ENCODE data around the gene POTEJ. TPM values are rescaled to one million over a fixed set of nuclear protein-coding genes. Genes with fewer than 3 reads are reported as not detected.
A peak's percentile ranks its signal among the peaks of the same experiment; 100 is the strongest.
"Not testable (repeated sequence)": the region's sequence is repeated elsewhere in the genome, so short reads cannot be mapped to it uniquely, and the experiment has no call there.

Gene POTEJ
- total and polyA plus RNA-seq, 2 experiments from 2014 or later: 0.59 to 4.1 TPM

- not testable (repeated sequence) for H3K4me3 ChIP-seq; H3K36me3 ChIP-seq; H3K9me3 ChIP-seq (ENCODE audit: low read depth); H3K27me3 ChIP-seq; DNase-seq (ENCODE audit: low read depth in 1 of 2, low spot score in 1 of 2); H3K4me1 ChIP-seq (ENCODE audit: low read depth); H3K27ac ChIP-seq
Observed at GRCh38 chr2:130641688-130642087, 30.4 kb downstream of the POTEJ start.

DNA sequence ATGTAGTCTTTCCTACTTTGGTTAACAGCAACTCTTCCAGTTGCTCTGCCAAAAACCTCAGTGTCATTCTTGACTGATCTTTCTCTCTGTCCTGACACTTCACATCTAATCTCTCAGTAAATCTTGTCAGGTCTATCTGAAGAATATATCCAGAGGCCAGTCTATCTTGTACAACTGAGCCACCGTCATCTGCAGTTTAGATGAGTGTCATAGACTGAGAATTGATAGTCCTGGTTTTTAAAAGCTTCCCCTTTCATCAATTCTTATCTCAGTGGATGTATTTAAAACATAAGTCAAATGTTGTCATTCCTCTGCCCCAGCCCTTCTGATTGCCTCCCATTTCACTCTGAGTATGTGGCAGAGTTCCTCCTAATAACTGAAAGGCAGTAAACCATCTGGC, 38.0 kb downstream of the POTEJ start:
- not testable (repeated sequence) for H3K27ac ChIP-seq; H3K4me1 ChIP-seq (ENCODE audit: low read depth); H3K36me3 ChIP-seq; DNase-seq (ENCODE audit: low read depth in 1 of 2, low spot score in 1 of 2); H3K9me3 ChIP-seq (ENCODE audit: low read depth); H3K4me3 ChIP-seq; H3K27me3 ChIP-seq

DNA sequence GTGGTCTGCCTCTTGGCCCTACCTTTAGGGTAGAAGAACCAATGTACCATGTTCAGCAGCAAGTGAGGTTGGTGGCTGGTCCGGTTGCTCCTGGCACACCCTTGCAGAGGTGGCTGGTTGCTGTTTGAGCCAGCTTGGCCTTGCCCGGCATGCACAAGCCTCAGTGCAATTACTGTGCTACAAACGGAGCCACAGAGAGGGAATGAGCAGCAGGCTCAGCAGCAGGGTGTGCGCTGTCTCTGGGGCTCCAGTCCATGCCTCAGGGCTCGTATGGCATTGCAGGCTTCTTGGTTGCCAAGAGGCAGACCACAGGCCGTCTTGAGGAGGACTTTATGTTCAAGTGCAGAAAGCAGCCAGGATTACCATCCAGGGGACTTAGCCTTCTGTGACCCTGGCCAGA, 53.3 kb downstream of the POTEJ start:
- not testable (repeated sequence) for H3K27ac ChIP-seq; H3K4me3 ChIP-seq; DNase-seq (ENCODE audit: low read depth in 1 of 2, low spot score in 1 of 2); H3K9me3 ChIP-seq (ENCODE audit: low read depth); H3K4me1 ChIP-seq (ENCODE audit: low read depth); H3K27me3 ChIP-seq; H3K36me3 ChIP-seq

GRCh38 chr2:130665596-130665995, 54.4 kb downstream of the POTEJ start:
- H3K9me3 ChIP-seq (ENCODE audit: low read depth); H3K4me1 ChIP-seq (ENCODE audit: low read depth); DNase-seq (ENCODE audit: low read depth in 1 of 2, low spot score in 1 of 2); H3K27me3 ChIP-seq; H3K36me3 ChIP-seq; H3K27ac ChIP-seq; H3K4me3 ChIP-seq: not testable (repeated sequence)

- DNase-seq (ENCODE audit: low read depth in 1 of 2, low spot score in 1 of 2); H3K27me3 ChIP-seq; H3K36me3 ChIP-seq; H3K9me3 ChIP-seq (ENCODE audit: low read depth); H3K4me1 ChIP-seq (ENCODE audit: low read depth); H3K4me3 ChIP-seq; H3K27ac ChIP-seq: not testable (repeated sequence)
Observed at GRCh38 chr2:130667516-130667915, 56.3 kb downstream of the POTEJ start.

DNA sequence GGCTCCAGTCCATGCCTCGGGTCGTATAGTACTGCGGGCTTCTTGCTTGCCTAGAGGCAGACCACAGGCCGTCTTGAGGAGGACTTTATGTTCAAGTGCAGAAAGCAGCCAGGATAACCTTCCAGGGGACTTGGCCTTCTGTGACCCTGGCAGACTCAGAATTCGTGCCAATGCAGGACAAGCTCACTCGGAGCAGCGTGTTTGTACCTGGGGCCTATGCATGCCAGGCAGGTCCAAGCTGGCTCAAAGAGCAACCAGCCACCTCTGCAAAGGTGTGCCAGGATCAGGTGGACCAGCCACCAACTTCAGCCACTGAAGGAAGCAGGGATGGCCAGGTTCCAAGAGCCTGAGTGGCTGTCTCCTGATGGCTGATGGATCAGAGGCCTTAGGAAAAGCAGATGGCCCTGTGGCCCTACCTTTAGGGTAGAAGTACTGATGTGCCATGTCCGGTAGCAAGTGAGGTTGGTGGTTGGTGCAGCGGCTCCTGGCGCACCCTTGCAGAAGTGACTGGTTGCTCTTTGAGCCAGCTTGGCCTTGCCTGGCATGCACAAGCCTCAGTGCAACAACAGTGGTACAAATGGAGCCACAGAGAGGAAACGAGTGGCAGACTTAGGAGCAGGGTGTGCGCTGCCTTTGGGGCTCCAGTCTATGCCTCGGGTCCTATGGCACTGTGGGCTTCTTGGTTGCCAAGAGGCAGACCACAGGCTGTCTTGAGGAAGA, 58.9 kb downstream of the POTEJ start:
- H3K27ac ChIP-seq; DNase-seq (ENCODE audit: low read depth in 1 of 2, low spot score in 1 of 2); H3K9me3 ChIP-seq (ENCODE audit: low read depth); H3K4me1 ChIP-seq (ENCODE audit: low read depth); H3K36me3 ChIP-seq; H3K27me3 ChIP-seq; H3K4me3 ChIP-seq: not testable (repeated sequence)

DNA sequence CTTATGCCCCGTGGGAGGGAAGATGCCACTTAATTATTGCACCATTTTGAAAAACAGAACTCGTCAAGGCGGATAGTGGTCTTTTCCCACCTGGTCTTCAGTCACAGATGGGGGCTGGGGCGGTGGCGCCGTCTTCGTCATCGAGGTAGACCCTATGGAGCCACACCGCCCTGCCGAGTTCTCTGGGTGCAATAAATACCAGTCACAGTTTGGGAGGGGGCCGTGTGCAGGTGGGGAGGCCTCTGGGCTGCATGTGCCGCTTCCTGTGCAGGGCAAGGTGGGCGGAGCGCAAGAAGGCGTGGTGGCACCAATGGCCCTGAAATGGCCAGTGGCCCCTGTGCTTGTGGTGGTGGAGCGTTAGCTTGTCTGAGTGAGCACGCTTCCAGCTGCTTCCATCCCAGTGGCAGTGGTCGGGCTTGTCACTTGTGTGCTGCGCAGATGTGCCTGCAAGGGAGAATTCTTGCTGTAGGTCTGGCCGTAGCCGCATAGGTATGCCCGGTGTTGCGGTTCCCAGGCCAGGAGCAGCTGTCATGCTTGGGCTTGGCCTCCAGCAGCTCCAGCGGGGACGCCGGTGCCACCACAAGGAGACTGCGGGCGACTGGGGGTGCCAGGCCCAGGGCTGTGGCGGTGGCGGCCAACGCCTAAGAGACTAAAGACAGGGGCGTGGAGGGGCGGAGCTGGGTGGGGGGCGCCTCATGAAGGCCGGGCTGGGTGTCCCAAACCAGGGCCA, 81.0 kb downstream of the POTEJ start:
- H3K36me3 ChIP-seq; H3K4me1 ChIP-seq (ENCODE audit: low read depth); H3K4me3 ChIP-seq; H3K27me3 ChIP-seq; H3K27ac ChIP-seq; DNase-seq (ENCODE audit: low read depth in 1 of 2, low spot score in 1 of 2); H3K9me3 ChIP-seq (ENCODE audit: low read depth): not testable (repeated sequence)

DNA sequence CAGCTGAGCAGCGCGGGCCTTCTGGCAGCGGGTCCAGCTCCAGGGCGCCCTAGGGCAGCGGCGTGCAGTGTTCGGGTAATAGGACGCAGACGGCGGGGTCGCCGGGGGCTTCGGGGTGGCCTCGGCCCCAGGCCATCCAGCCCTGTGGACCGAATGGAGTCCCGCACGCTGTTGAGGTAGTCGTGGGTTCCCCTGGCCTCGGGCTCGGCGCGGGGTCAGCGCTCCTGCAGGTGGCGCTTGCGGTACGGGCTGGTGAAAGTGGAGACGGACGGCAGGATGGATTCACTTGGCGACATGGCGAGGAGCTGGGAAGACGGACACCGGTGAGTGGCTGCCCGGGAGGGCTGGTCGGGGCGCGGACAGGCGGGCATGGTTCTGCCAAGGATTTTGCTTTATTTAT, 82.2 kb downstream of the POTEJ start:
- TF ChIP-seq, protein P1, sequence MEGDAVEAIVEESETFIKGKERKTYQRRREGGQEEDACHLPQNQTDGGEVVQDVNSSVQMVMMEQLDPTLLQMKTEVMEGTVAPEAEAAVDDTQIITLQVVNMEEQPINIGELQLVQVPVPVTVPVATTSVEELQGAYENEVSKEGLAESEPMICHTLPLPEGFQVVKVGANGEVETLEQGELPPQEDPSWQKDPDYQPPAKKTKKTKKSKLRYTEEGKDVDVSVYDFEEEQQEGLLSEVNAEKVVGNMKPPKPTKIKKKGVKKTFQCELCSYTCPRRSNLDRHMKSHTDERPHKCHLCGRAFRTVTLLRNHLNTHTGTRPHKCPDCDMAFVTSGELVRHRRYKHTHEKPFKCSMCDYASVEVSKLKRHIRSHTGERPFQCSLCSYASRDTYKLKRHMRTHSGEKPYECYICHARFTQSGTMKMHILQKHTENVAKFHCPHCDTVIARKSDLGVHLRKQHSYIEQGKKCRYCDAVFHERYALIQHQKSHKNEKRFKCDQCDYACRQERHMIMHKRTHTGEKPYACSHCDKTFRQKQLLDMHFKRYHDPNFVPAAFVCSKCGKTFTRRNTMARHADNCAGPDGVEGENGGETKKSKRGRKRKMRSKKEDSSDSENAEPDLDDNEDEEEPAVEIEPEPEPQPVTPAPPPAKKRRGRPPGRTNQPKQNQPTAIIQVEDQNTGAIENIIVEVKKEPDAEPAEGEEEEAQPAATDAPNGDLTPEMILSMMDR (IDR thresholded peaks at IDR 0.05; ENCODE audit: low read depth, low read length): peak; percentile 17
- H3K36me3 ChIP-seq; H3K4me1 ChIP-seq (ENCODE audit: low read depth); H3K9me3 ChIP-seq (ENCODE audit: low read depth); H3K27ac ChIP-seq; H3K27me3 ChIP-seq: not testable (repeated sequence)
- peak; percentile 8 to 71 for DNase-seq (ENCODE audit: low read depth in 1 of 2, low spot score in 1 of 2)
- peak overlapping the region; percentile 16 for H3K4me3 ChIP-seq

- not testable (repeated sequence) for DNase-seq (ENCODE audit: low read depth in 1 of 2, low spot score in 1 of 2); H3K9me3 ChIP-seq (ENCODE audit: low read depth); H3K27ac ChIP-seq; H3K27me3 ChIP-seq; H3K36me3 ChIP-seq; H3K4me1 ChIP-seq (ENCODE audit: low read depth); H3K4me3 ChIP-seq
Observed at GRCh38 chr2:130703250-130703649, 92.0 kb downstream of the POTEJ start.

Other genes starting within 250 kb of the POTEJ start
- gene POTEI, start 102.1 kb upstream of the POTEJ start, total RNA-seq: 1.2 and 2.4 TPM in 2 replicates
- gene POTEI, start 102.1 kb upstream of the POTEJ start, polyA plus RNA-seq: 2.0 and 2.4 TPM in 2 replicates
- 0.21 TPM in 1 of 2 replicates, not detected in the other for gene CFC1B, start 90.2 kb upstream of the POTEJ start, total RNA-seq
- gene CFC1B, start 90.2 kb upstream of the POTEJ start, polyA plus RNA-seq: not detected in 2 replicates
- 48.4 and 59.1 TPM in 2 replicates for gene CFC1, start 11.9 kb upstream of the POTEJ start, total RNA-seq
- 52.6 and 84.2 TPM in 2 replicates for gene CFC1, start 11.9 kb upstream of the POTEJ start, polyA plus RNA-seq
- gene GPR148, start 117.6 kb downstream of the POTEJ start, total RNA-seq: 0.11 TPM in 1 of 2 replicates, not detected in the other
- gene GPR148, start 117.6 kb downstream of the POTEJ start, polyA plus RNA-seq: 1.7 TPM in 1 of 2 replicates, not detected in the other
- 0.25 and 1.2 TPM in 2 replicates for gene AMER3, start 144.1 kb downstream of the POTEJ start, total RNA-seq
- gene AMER3, start 144.1 kb downstream of the POTEJ start, polyA plus RNA-seq: 0.26 TPM in 1 of 2 replicates, not detected in the other
- gene ARHGEF4, start 225.5 kb downstream of the POTEJ start, total RNA-seq: 38.3 and 82.2 TPM in 2 replicates
- gene ARHGEF4, start 225.5 kb downstream of the POTEJ start, polyA plus RNA-seq: 26.0 and 52.9 TPM in 2 replicates